K562 (cell line): Measurements from ENCODE around the gene ERP29. TPM values are rescaled to one million over a fixed set of nuclear protein-coding genes. Genes with fewer than 3 reads are reported as not detected.
A peak's percentile ranks its signal among the peaks of the same experiment; 100 is the strongest.

ENCODE experiments used
- ATAC-seq: fragments of 200-7000 bp; cut with Tn5 transposase; 3 replicates; pipeline ENCODE4 v1.9.1; 2020; ENCODE audit warnings: moderate library complexity
- BruUV-seq: library from RNA; stranded (reverse); fragments of 400-500 nt; replicated peaks from 2 replicates; lab custom pipeline; 2021; lab: Mats Ljungman, UMichigan
- CTCF ChIA-PET: fragments of 300-600 bp; formaldehyde crosslinking; extraction: SDS; loops from one replicate; lab custom pipeline; 2021; ENCODE audit warnings: low intra/inter-chr PET ratio; lab: Yijun Ruan, JAX
- POLR2A ChIA-PET: fragments of 300-600, 350-650 bp; sonication (Branson Sonifier 250); formaldehyde crosslinking; extraction: SDS; loops from one replicate; lab custom pipeline; 2021; ENCODE audit warnings: antibody characterized with exemption, inconsistent platforms; lab: Yijun Ruan, JAX
- DNase-seq, 4 experiments: peaks; one replicate each; pipeline versions ENCODE4 v3.0.0 to v3.0.0-alpha.2; 2011 to 2018; ENCODE audit warnings: low spot score in 3 of 4, mixed read lengths in 3 of 4; ENCODE audit errors: extremely low read depth in 1 of 4
- FAIRE-seq: peaks from 2 replicates; lab custom pipeline; 2011; peaks lifted over from hg19 to GRCh38; lab: Jason Lieb, UNC
- H2AFZ ChIP-seq: 2 replicates; pipeline ENCODE4 v1.6.0; 2011; ENCODE audit warnings: low read depth, low read length, control low read depth, inconsistent platforms
- H3K27ac ChIP-seq: fragments of 200-600 bp; 3 replicates; pipeline ENCODE4 v1.8.0; 2011; ENCODE audit warnings: low read depth, mild to moderate bottlenecking, control low read depth, inconsistent platforms, low read length, moderate library complexity, mixed read lengths; ENCODE audit errors: extremely low read depth
- H3K27me3 ChIP-seq, 2 experiments: fragments of 300-600 bp in 1 of 2; 2 replicates in 1 of 2; 3 replicates in 1 of 2; pipeline versions ENCODE4 v1.6.0 to v1.8.0; 2011; ENCODE audit warnings: inconsistent platforms in 2 of 2, low read length in 2 of 2, mild to moderate bottlenecking in 1 of 2, mixed read lengths in 1 of 2, moderate library complexity in 1 of 2; ENCODE audit not compliant: control insufficient read depth in 2 of 2, insufficient read depth in 2 of 2
- H3K36me3 ChIP-seq: fragments of 300-600 bp; 3 replicates; pipeline ENCODE4 v1.8.0; 2011; ENCODE audit warnings: mild to moderate bottlenecking, low read length, inconsistent platforms; ENCODE audit not compliant: control insufficient read depth, insufficient read depth
- H3K4me1 ChIP-seq, 2 experiments: fragments of 200-600 bp in 1 of 2; replicated peaks in 1 of 2; 2 replicates in 1 of 2; 3 replicates in 1 of 2; pipeline versions ENCODE4 v1.5.1 to v1.8.0; 2011; ENCODE audit warnings: inconsistent platforms in 2 of 2, low read length in 2 of 2, mild to moderate bottlenecking in 1 of 2, mixed read lengths in 1 of 2, moderate library complexity in 1 of 2; ENCODE audit not compliant: control insufficient read depth in 2 of 2, insufficient read depth in 2 of 2
- H3K4me2 ChIP-seq: 2 replicates; pipeline ENCODE4 v1.6.1; 2011; ENCODE audit warnings: low read length, control low read depth, inconsistent platforms, mixed read lengths; ENCODE audit not compliant: insufficient read depth
- H3K4me3 ChIP-seq: fragments of 200-600 bp; sonication (generic), shearing (Covaris generic); 2 replicates; pipeline ENCODE4 v1.5.1; 2016; ENCODE audit warnings: control low read depth, inconsistent platforms
- H3K79me2 ChIP-seq: fragments of 200-600 bp; 3 replicates; pipeline ENCODE4 v1.8.0; 2011; ENCODE audit warnings: low read length, inconsistent platforms; ENCODE audit not compliant: control insufficient read depth, insufficient read depth
- H3K9ac ChIP-seq, 2 experiments: 2 replicates each; pipeline versions ENCODE4 v1.6.0 to v1.6.1; 2011; ENCODE audit warnings: low read depth in 2 of 2, low read length in 2 of 2, control low read depth in 1 of 2, inconsistent platforms in 1 of 2, mild to moderate bottlenecking in 1 of 2, mixed read lengths in 1 of 2; ENCODE audit not compliant: insufficient read depth in 1 of 2
- H3K9me1 ChIP-seq: one replicate; pipeline ENCODE4 v1.6.0; 2011; ENCODE audit warnings: inconsistent platforms, mild to moderate bottlenecking, low read length, moderate library complexity; ENCODE audit not compliant: control insufficient read depth, insufficient read depth
- H3K9me3 ChIP-seq: replicated peaks from 2 replicates; pipeline ENCODE4 v1.5.1; 2011; ENCODE audit warnings: low read depth, low read length, inconsistent platforms; ENCODE audit not compliant: control insufficient read depth, insufficient read depth
- H4K20me1 ChIP-seq: replicated peaks from 2 replicates; pipeline ENCODE4 v1.6.1; 2011; ENCODE audit warnings: low read length, inconsistent platforms, mixed read lengths; ENCODE audit not compliant: control insufficient read depth, insufficient read depth
- ARID1B ChIP-seq: fragments of 450-650 bp; IDR thresholded peaks from 2 replicates; pipeline ENCODE4 v1.6.1; 2016; ENCODE audit warnings: antibody characterized with exemption, mild to moderate bottlenecking, inconsistent platforms
- KDM1A ChIP-seq, 2 experiments: fragments of 450-650 bp; IDR thresholded peaks; 2 replicates each; pipeline ENCODE4 v1.6.1; 2016; ENCODE audit warnings: mild to moderate bottlenecking in 2 of 2
- KLF10 ChIP-seq: fragments of 250-450 bp; sonication (Bioruptor Pico); IDR thresholded peaks from 2 replicates; pipeline ENCODE4 v1.6.1; 2021; ENCODE audit warnings: matching md5 sums
- MCM2 ChIP-seq: fragments of 450-650 bp; IDR thresholded peaks from 2 replicates; pipeline ENCODE4 v1.6.1; 2017; ENCODE audit warnings: low read depth, mild to moderate bottlenecking
- MEF2A ChIP-seq: IDR thresholded peaks from 2 replicates; pipeline ENCODE4 v1.6.1; 2011; ENCODE audit warnings: low read depth, mild to moderate bottlenecking, low read length, moderate library complexity; ENCODE audit not compliant: control insufficient read depth
- MEF2D ChIP-seq: conservative IDR thresholded peaks from 2 replicates; pipeline ENCODE4 v1.6.1; 2016; ENCODE audit warnings: low read depth, missing genetic modification characterization, missing compliant biosample characterization
- MGA ChIP-seq: fragments of 450-650 bp; IDR thresholded peaks from 2 replicates; pipeline ENCODE4 v1.6.1; 2016; ENCODE audit warnings: mild to moderate bottlenecking, moderate library complexity
- MITF ChIP-seq: IDR thresholded peaks from 2 replicates; pipeline ENCODE4 v1.6.1; 2014; ENCODE audit warnings: antibody characterized with exemption
- NCOR1 ChIP-seq: fragments of 450-650 bp; IDR thresholded peaks from 2 replicates; pipeline ENCODE4 v1.6.1; 2016; ENCODE audit warnings: mild to moderate bottlenecking, moderate library complexity
- STAG1 ChIP-seq: sonication (generic); formaldehyde crosslinking; IDR thresholded peaks from 2 replicates; pipeline ENCODE4 v1.5.0; 2020; ENCODE audit warnings: missing genetic modification reagents, borderline replicate concordance
- TAL1 ChIP-seq: fragments of 450-650 bp; IDR thresholded peaks from 2 replicates; pipeline ENCODE4 v1.6.1; 2016; ENCODE audit warnings: mild to moderate bottlenecking
- WGBS: fragments of 100-300 bp; shearing (Covaris generic); methylation state at CpG from one replicate; pipeline ENCODE4 v1.1.6; 2016; ENCODE audit warnings: low coverage, mixed read lengths; ENCODE audit not compliant: insufficient coverage; ENCODE audit errors: missing lambda C conversion rate; 5-methylcytosine and 5-hydroxymethylcytosine counted together
- in situ Hi-C: fragments of 300-500 bp; cut with MboI; formaldehyde crosslinking; loops from 4 replicates; pipeline ENCODE4 v1.15.0; 2018; ENCODE audit warnings: inconsistent platforms, mixed read lengths
- intact Hi-C: fragments of 100-400 bp; cut with micrococcal nuclease; formaldehyde crosslinking; loops from 2 replicates; pipeline ENCODE4 v1.14.2; 2022
- polyA plus RNA-seq, 8 experiments: library from polyadenylated mRNA; depleted of rRNA in 4 of 8; stranded (reverse) in 5 of 8; unstranded in 3 of 8; fragments of >200 nt; fragmentation: Nextera tagmentation in 2 of 8; fragmentation: Illumina TruSeq in 1 of 8; extraction: Ambion mirVana in 2 of 8; extraction: Trizol in 1 of 8; gene quantifications; 2 replicates each; pipeline versions ENCODE4 v1.2.1 to v1.2.3, GENCODE V29; 2011 to 2014; ENCODE audit warnings: inconsistent platforms in 1 of 8, missing spikeins in 1 of 8
- total RNA-seq, 7 experiments: library from RNA; depleted of rRNA in 6 of 7; stranded (reverse); fragments of >200 nt in 6 of 7; fragmentation: Illumina TruSeq in 2 of 7; extraction: Trizol in 2 of 7; gene quantifications; 2 replicates each; pipeline versions ENCODE4 v1.2.1 to v1.2.3, GENCODE V29; 2011 to 2021; ENCODE audit warnings: low replicate concordance in 1 of 7

The ERP29 gene
- total and polyA plus RNA-seq, 9 of the 15 experiments (the other 6 are each of a cell fraction or from before 2014, with no cell fraction given), result 42.4 to 146 (median 111) TPM

GRCh38 chr12:111980598-111980997 is 32.6 kb upstream of the ERP29 start:
- Histone ChIP-seq H3K4me2 (no peak overlapping the region), H3K79me2 (no peaks in the 10 kb centered on the region), H3K9me3 (no peaks in the 10 kb centered on the region), H3K9me1 (no peaks in the 10 kb centered on the region), H3K9ac (no peak overlapping the region), H4K20me1 (no peaks in the 10 kb centered on the region), H3K27me3 (no peaks in the 10 kb centered on the region), H3K27ac (no peak overlapping the region), H3K4me1 (peaks cover 20 to 24% of the 10 kb centered on the region in 2 experiments), H2AFZ (no peak overlapping the region; the same call in 1 of the 2 replicates), H3K36me3 (no peaks in the 10 kb centered on the region; the same call in 2 of the 3 replicates), H3K4me3 (no peak overlapping the region)
- POLR2A ChIA-PET, result interaction anchor here (1.0 kb wide), 1 partner anchor 15 kb away, joined by 3 read pairs; no protein-coding TSS in a partner anchor
- peak; percentile 14; the same call in 1 of the 3 replicates for ATAC-seq
- CTCF ChIA-PET, result no interaction called here
- no peak for FAIRE-seq
- 19% methylated on average over 5 of the region's 5 CpGs for WGBS
- DNase-seq, result no peak
- no TSS peak for BruUV-seq
- intact Hi-C loops (no loop called here), in situ Hi-C loops (no loop called here)
- TF ChIP-seq STAG1 (CRISPR knock-in tag), result no peak
- TF ChIP-seq KDM1A (IDR thresholded peaks at IDR 0.05), result peak; percentile 23 to 50; a peak in 2 of 4 replicates
- no peak for TF ChIP-seq MGA
- peak; percentile 77 for TF ChIP-seq MEF2D
- 0 out of 2 replicates have a peak, but pooled peaks have one; percentile 35 for TF ChIP-seq ARID1B
- TF ChIP-seq MITF, result no peak
- TF ChIP-seq MEF2A, result peak; percentile 53; the same call in 1 of the 2 replicates
- TF ChIP-seq NCOR1, result 0 out of 2 replicates have a peak, but pooled peaks have one; percentile 35
- TF ChIP-seq KLF10 (CRISPR knock-in tag), result no peak
- TF ChIP-seq MCM2, result no peak
- TF ChIP-seq TAL1, result peak; percentile 22; the same call in 1 of the 2 replicates
